A172 (cell line): Measurements from ENCODE around the gene ATP2B2. TPM values are rescaled to one million over a fixed set of nuclear protein-coding genes. Genes with fewer than 3 reads are reported as not detected.
"Not testable (repeated sequence)": the region's sequence is repeated elsewhere in the genome, so short reads cannot be mapped to it uniquely, and the experiment has no call there.

ENCODE experiments used
- DNase-seq: peaks from one replicate; pipeline ENCODE4 v3.0.0-alpha.2; 2015; ENCODE audit warnings: low spot score
- total RNA-seq: library from RNA; depleted of rRNA; stranded (reverse); fragments of >200 nt; shearing (Covaris generic); gene quantifications from 2 replicates; pipeline ENCODE4 v1.2.3, GENCODE V29; 2014; rRNA removed

Gene ATP2B2
- total RNA-seq: 0.12 and 0.50 TPM in 2 replicates

DNA sequence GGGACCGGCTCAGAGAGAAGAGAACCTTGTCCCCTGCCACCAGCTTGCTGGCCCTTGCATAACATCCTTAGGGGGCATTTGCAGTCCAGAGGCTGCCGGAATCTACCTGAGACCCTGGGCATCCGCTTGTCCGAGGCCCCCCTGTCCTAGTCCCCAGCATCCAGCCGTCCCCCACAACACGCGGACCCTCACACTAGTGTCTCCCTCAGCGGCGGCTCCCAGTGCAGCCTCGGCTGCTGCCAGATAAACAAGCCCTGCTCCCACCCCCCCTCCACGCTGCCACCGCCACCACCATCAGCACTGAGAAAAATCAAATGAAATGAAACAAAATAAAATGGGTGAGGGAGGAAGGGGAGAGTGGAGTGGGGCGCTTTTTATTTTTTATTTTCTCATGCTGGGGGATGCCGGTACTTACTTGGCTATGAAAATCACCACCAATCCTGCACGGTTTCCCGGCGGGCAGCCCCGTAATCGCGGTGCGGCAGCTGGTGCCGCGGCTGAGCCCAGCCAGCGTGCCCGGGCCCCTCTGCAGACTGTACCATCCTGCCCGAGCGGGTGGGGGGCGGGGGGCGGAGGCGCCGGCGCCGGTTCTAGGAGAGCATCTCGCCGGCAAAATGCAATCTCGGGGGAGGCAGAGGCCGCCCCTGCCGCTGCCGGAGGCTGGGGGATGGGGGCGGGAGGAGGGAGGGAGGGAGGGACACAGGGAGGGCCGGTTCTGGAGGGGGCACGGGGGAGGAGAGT, at the start of gene ATP2B2:
TSS of gene ATP2B2 (minus strand) at position 537 of the 741 bp plus-strand sequence. CDS start 56,043 bp downstream, outside the sequence.
- no peak for DNase-seq

- no peak for DNase-seq
These were observed 49.4 kb upstream of the ATP2B2 start for GRCh38 chr3:10554746-10555145.

- DNase-seq: no peak
These were observed 48.8 kb upstream of the ATP2B2 start for GRCh38 chr3:10554236-10554611.

- DNase-seq: no peak
These were observed 48.3 kb upstream of the ATP2B2 start for GRCh38 chr3:10553591-10554235.

DNA sequence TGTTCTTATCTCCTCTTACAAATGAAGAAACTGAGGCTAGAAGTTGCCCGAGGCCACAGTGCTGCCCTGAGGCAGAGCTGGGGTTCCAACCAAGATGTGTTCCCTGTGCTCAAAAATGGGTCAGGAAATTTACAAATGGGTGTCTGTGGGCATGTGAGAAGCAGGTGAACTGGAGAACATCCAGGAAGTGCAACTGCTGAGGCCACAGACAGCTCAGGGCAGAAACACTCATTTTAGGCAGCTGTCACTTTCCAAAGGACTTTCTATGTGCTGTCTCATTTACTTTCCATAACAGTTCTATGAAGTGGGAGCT, 47.2 kb upstream of the ATP2B2 start:
- peak; percentile 36 for DNase-seq

DNA sequence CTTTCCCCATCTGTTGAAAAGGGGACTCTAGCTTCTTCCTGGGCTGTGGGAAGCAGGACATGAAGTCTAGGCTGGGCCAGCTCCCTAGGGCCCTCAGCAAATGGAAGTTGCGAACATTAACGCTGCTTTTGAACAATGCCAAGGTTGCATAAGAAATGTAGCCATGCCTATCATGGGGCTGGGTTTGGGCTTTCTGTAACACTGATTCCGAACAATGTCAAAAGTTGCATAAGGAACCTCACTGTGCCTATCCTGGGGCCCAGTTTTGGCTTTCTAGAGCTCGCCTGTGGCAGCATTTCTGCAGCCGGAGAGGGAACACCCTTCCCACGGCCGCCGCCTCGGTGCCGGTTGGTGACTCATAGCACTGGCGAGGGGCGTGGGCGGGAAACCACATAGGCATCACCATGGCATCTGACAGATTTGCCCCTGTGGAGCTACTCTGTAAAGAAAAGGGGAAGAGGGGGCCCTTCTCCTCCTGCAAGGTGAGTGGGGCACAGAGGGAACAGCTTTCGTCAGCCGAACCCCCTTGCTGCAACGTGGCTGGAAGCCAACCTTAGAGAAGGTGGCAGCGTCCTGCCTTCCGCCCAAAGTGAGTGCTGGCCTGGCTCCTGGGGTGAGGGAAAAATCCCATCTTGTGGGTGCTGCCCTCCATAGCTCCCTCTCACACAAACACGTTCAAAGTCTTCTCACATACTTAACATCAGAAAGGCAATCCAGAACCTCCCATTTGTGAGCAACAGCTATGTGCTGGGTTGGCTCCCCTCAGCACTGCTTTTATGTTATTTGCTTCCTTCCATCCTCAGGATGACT, 46.6 kb upstream of the ATP2B2 start:
- DNase-seq: peak; percentile 88

DNA sequence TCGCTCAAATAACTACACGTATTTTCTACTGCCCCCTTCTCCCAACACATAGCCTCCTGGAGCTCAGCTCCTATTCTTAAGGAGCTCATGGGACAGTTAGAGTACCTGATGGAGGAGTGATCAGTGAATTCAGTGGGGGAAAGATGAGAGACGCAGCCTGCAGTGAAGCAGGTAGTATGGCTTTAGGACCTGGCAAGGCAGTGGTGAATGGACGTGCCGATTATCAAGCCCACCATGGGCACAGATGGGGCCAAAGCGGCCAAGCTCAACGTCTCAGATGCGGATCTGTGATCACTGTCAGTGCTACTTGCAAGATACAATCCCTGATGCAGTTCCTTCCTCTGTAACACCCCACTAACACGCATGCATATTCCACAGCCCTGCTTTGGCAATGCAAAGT, 45.8 kb upstream of the ATP2B2 start:
- DNase-seq: no peak

GRCh38 chr3:10550705-10551104, 45.3 kb upstream of the ATP2B2 start:
- DNase-seq: no peak

DNA sequence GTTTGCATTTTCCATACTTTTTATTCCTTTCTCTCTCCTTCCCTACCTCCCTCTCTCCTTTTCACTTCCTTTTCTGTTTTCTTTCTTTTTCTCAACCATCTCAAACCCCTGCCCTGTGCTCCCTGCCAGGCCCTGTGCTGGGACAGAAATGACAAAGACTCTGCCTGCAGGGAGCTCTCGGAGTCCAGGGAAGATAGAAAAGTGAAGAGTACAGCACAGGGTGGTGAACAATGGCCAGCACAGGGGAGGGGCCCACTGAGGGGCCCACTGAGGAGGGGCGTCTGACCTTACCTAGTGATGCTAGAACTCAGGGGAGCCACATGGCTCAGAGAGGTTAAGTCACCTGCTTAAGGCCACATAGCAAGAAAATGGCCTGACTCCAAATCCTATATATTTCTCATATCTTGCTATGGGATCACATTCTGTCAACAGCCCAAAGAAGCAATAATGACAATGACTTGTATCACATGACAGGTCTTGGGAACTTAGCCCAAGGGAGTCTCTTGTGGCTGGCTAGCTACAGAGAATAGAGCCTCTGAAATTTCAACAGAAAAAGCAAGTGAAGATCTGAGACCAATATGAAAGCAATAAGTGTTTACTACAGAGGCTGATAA, 44.3 kb upstream of the ATP2B2 start:
- no peak for DNase-seq

DNA sequence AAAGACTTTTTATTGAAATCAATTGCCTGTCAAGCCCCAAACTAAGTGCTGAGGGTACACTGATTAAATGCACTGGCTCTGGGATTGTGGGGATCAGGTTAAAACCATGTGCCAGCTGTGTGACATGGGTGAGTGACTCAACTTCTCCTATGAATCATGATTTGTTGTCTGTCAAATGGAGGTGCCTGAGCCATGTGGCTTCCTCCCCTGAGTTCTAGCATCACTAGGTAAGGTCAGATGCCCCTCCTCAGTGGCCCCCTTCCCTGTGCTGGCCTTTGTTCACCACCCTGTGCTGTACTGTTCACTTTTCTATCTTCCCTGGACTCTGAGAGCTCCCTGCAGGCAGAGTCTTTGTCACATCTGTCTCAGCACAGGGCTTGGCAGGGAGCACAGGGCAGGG, 43.6 kb upstream of the ATP2B2 start:
- DNase-seq: peak; percentile 40

- DNase-seq: no peak
These were observed 42.7 kb upstream of the ATP2B2 start for GRCh38 chr3:10547841-10548783.

DNA sequence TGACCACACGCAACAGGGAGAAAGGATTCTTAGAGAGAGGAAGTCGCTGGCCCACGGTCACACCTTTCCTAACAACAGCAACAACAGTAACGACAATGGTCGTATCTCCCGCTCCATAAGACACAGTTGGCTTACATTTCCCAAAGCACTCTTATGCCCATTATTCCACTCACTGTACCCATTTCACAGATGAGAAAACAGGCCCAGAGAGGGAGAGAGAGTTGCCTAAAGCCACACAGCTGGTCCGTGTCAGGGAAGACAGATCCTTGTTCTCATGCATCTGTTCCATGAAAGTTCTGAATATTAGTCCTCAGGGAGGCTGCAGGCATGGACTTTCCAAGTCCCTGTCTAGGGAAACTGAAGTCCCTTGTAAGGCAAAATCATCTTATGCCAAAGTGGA, 42.0 kb upstream of the ATP2B2 start:
- DNase-seq: no peak

- DNase-seq: no peak
These were observed 41.5 kb upstream of the ATP2B2 start for GRCh38 chr3:10546820-10547263.

DNA sequence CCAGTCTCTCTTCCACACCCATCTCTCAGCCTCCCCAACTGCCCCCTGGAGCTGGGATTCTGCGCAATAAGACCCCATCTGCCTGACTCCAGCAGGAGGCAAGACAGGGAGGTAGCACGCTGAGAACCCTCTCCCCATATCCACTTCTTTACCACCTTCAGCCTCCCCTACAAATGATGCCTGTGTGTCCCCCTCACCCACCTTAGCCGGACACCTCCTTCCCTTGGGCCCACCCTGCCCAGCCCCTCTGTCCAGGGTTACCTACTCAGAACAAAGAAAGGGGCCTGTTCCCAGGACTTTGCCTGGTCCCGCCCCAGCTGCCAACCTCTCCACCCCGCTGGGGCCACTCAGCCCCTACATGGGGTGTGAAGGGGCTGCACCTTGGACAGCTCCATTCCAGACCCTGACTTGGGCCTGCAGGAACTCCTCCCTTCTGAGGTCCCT, 40.8 kb upstream of the ATP2B2 start:
- no peak for DNase-seq

GRCh38 chr3:10542518-10542917, 37.1 kb upstream of the ATP2B2 start:
- DNase-seq: no peak

DNA sequence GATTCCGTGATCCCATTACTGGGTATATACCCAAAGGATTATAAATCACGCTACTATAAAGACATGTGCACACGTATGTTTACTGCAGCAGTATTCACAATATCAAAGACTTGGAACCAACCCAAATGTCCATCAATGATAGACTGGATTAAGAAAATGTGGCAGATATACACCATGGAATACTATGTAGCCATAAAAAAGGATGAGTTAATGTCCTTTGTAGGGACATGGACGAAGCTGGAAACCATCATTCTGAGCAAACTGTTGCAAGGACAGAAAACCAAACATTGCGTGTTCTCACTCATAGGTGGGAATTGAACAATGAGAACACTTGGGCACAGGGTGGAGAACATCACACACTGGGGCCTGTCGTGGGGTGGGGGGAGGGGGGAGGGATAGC, 35.0 kb upstream of the ATP2B2 start:
- DNase-seq: not testable (repeated sequence)

DNA sequence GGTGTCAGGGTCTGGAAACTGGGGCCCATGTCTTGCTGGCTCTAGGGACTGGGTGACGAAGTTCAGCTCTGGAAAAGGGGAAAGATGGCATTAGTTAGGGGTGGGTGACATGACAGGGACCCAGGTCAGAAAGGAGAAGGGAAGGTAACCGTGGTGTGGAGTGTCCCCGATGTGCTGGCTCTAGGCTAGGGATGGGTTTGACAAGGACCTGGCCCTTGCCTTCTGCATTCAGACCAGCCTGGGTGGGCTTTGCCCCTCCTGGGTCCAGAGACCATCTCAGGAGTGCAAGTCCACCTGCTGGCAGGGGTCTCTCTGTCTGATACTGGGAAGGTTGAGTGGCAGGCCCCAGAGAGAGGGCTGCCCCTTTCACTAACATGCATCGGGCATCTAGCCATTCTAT, 28.7 kb upstream of the ATP2B2 start:
- no peak for DNase-seq

DNA sequence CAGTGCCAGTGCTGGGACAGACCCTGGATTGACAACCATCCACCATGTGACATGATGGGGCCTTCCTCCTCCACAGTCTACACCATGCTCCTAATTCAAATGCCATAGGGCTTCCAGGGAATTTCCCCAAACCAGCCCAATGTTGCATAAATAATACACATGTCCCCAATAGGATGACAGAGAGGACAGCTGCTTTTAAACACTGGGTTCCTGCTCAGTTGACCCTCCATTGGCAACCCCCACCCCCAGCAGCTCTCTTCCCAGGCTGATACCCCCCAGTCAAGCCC, 28.3 kb upstream of the ATP2B2 start:
- no peak for DNase-seq

DNA sequence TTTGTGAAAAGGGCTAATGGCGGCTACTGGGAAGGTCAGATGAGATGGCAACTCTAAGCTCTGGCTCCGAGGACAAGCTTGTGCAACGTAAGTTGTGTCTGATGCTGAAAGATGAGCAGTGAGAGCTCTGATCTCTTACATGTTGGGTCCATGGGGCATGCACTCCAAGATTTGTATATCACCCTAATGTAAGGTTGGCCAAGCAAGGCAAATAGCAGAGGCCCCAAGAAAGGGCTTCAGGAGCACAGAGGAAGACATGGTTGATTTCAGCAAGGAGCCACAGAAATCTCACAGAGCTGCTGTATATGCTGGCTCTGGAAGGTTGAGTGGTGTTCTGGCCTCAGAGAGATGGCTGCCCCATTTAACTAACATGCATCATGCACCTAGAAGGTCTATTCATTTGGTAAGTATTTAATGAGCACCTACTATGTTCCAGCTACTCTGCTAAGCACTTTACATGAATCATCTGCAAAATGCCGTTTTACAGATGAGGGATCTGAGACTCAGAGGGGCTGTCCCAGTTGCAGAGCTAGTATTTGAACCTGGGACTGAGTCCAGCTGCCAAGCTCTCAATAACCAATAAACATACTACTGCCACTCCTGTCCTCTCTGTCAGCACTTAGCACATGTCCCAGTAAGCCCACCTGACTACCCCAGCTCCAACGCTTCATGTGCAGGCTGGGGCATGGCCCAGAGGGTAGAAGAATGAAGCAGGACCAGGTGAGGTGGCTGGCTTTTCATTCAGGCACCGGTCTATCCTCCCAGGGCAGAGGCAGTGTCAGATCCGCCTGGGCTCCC, 27.8 kb upstream of the ATP2B2 start:
- DNase-seq: no peak

GRCh38 chr3:10531031-10531430, 25.6 kb upstream of the ATP2B2 start:
- no peak for DNase-seq

- no peak for DNase-seq
These were observed 24.9 kb upstream of the ATP2B2 start for GRCh38 chr3:10530241-10530640.
